GM18868 (cell line): ENCODE measurements around the gene ALPG.
"Not testable (repeated sequence)": the region's sequence is repeated elsewhere in the genome, so short reads cannot be mapped to it uniquely, and the experiment has no call there.

Experiments used
- ATAC-seq: cut with Tn5 transposase; IDR thresholded peaks from one replicate; pipeline ENCODE4 v1.9.1; 2021; ENCODE audit warnings: mild to moderate bottlenecking, moderate library complexity; ENCODE audit not compliant: unreplicated experiment

The ALPG gene

DNA sequence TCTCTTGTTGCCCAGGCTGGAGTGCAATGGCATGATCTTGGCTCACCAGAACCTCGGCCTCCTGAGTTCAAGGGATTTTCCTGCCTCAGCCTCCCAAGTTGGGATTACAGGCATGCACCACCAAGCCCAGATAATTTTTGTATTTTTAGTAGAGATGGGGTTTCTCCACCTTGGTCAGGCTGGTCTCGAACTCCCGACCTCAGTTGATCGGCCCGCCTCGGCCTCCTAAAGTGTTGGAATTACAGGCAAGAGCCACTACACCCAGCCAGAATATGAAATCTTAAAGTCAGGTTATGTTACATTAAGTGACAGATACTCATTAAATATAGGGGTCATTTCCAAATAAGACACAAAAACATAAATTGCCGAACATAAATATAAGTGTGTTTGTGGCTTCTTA lies 12.2 kb upstream of the ALPG start:
- ATAC-seq, result not testable (repeated sequence)

DNA sequence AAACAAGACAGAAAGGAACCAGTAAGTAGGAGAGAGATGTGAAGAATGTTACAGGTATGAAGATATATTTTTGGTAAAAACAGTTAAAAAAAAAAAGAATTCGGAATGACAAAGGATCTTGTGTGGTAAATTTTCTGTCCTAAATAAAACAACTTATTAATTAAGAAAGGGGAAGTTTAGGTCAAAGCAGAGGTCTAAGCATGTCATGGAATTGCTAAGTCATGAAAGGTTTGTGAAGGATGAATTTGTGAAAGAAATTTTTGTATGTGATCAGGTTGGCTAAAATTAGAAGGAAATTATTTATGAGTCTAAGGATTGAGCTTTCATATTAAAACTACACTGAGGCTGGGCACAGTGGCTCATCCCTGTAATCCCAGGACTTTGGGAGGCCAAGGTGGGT lies 11.1 kb upstream of the ALPG start:
- ATAC-seq, result no peak

DNA sequence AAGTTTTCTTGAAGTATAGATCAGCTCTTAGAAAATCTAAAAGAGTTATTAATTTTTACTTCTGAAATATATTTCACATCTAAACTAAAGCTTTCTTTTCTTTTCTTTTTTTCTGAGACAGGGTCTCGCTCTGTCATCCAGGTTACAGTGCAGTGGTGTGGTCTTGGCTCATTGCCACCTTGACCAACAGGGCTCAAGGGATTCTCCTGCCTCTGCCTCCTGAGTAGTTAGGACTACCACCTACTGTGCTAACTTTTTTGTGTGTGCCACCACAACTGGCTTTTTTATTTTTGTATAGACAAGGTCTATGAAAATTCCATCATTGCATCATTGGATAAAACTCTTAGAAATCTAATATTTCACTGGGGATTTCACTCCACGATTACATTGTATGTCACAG lies 10.0 kb upstream of the ALPG start:
- no peak for ATAC-seq

DNA sequence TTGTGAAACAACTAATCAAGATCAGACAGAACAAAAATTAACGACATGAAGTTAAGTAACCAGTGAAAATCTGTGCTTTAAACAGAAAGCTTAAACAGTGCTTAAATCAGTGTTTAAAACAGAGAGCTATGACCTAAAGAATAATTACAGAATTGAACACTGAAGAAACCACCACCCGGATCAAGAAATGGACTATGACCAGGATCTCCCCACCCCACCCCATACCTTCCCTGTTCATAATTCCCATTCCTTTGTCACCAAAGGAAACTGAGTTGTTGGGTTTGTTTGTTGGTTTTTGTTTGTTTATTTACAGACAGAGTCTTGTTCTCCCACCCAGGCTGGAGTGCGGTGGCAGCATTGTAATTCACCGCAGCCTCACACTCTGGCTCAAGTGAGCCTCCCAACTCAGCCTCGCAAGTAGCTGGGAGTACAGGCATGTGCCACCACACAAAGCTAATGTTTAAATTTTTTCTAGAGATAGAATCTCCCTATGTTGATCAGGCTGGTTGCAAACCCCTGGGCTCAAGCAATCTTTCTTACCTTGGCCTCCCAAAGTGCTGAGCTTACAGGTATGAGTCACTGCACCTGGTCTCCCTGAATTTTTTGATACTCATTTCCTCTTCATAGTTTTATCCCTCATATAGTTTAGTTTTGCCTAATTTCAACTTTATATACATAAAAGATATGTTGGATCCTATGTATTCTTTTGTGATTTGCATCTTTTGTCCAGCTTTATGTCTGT lies 8.2 kb upstream of the ALPG start:
- ATAC-seq, result no peak

DNA sequence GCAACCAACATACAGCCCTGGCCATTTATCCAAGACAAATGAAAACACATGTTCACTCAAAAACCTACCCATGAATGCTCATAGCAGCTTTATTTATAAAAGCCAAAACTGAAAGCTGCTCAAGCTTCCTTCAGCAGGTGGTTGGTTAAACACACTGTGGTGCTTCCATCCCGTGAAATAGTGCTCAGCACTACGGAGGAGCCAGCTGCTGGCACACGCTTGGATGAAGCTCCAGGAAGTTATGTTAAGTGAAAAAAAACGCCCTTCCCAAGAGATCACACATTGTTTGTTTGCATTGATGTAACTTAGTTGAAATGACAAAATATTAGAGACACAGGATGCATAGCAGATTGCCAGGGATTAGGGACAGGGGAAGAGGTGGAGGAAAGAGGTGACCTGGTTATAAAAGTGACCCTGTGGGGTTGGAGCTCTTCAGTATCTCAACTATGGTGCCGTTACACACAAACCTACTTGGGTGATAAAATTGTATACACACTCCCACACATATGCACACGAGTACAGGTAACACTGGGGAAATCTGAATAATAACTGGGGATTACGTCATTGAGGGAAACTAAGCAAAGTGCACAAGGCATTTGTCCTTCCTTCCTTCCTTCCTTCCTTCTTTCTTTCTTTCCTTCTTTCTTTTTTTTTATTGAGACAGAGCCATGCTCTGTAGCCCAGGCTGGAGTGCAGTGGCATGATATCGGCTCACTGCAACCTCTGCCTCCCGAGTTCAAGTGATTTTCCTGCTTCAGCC lies 6.2 kb upstream of the ALPG start:
- no peak for ATAC-seq

DNA sequence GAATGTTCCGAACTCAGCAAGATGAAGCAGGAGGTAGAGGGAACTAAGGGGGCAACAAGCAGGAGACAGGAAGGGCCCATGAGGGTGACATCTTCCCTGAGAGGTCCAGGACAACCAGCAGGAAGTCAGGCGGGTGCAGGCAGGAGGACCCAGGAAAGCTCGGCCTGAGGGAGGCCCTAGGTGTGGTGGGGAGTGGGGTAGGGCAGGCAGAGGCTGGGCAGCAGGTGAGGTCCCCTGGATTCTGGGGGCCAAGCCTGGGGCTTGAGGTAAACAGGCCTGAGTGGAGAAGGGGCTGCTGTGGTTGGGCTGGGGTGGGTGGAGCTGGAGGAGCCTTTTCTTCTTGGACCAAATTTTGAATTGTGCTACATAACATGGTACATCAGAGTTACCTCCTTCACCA lies 4.1 kb upstream of the ALPG start:
- no peak for ATAC-seq

DNA sequence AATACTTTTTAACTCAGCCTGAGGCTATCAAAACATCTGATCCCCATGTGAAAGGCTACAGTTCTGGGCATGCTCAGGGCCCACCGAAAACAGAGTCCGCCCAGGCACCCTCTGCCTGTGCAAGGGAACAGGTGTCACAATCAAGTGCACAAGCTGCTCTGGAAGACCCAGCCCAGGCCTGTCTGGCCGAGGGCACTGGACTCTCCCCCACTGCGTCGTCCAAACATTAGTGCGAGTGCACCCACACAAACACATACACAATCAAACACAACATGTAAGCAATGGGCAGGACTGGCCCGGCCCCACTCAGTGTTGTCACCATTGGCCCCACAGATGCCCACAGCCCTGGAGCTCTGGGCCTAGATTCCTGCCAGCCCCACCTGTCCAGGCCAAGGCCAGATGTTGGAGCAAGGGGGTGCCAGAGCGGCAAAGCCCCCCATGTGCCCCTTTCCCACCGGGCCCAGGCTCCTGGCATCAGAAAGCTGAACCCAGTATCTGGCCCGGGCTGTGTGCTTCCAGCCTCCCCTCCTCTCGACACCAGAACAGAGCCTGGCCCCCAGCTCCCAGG lies 617 bp upstream of the ALPG start:
- ATAC-seq, result no peak

DNA sequence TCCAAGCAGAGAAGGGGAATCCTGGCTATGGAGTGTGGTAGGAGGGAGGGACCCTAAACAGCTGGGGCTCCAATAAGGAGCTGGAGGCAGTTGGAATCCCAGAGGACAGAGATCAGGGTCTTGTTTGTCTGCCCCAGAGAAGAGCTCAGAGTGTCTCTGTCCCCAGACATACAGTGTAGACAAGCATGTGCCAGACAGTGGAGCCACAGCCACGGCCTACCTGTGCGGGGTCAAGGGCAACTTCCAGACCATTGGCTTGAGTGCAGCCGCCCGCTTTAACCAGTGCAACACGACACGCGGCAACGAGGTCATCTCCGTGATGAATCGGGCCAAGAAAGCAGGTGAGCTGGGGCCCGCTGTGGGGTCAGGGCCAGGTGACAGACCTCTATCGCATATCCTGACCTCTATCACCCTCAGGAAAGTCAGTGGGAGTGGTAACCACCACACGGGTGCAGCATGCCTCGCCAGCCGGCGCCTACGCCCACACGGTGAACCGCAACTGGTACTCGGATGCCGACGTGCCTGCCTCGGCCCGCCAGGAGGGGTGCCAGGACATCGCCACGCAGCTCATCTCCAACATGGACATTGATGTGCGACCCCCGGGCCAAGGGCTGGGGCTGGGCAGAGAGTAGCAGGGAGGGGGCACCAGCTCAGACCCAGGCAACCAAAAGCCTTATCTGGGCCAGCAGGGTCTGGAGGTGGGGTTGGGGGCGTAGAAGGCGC lies 945 bp downstream of the ALPG start:
- ATAC-seq, result not testable (repeated sequence)

DNA sequence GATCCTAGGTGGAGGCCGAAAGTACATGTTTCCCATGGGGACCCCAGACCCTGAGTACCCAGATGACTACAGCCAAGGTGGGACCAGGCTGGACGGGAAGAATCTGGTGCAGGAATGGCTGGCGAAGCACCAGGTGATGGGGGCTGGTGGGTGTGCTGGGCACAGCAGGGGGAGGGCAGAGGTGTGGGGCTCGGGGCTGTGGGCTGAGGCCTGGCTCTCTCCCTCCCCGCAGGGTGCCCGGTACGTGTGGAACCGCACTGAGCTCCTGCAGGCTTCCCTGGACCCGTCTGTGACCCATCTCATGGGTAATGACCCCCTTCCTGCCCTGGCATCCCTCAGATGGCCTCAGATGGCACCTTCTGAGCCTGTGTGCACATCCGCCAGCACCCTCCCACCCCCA lies 1.6 kb downstream of the ALPG start:
- not testable (repeated sequence) for ATAC-seq

DNA sequence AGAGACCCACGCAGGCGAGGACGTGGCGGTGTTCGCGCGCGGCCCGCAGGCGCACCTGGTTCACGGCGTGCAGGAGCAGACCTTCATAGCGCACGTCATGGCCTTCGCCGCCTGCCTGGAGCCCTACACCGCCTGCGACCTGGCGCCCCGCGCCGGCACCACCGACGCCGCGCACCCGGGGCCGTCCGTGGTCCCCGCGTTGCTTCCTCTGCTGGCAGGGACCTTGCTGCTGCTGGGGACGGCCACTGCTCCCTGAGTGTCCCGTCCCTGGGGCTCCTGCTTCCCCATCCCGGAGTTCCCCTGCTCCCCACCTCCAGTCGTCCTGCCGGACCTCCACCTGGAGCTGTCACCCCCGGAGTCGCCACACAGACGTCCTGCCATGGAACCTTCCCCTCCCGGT lies 3.0 kb downstream of the ALPG start:
- not testable (repeated sequence) for ATAC-seq

DNA sequence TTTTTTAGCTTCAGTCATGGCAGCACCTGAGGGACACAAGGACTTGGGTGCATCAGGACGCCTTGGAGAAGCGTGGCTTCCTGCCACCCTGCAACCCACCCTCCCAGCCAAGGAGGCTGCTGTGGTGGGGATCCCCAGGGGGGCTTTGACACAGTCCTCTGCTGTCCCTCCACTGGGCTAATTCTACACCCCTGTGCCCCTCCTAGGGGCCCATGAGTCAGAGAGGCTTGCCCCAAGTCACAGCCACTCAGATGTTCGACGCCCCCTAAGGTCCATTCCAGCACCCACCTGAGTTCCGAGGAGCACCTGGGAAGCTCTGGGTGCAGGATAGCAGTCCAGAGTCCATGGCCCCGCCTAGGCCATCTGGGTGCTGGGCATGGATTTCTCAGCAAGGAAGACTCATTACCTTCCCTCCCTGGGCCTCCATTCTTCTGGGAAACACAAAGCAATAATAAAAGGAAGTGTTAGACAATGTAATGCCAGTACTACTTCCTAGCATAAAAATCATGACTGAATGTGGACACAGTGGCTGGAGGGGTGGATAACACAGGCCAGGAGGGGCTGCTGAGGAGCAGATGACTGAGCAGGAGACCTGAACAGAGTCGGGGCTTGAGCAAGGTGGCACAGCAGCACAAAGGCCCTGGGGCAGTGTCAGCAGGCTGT lies 3.7 kb downstream of the ALPG start:
- ATAC-seq, result no peak

DNA sequence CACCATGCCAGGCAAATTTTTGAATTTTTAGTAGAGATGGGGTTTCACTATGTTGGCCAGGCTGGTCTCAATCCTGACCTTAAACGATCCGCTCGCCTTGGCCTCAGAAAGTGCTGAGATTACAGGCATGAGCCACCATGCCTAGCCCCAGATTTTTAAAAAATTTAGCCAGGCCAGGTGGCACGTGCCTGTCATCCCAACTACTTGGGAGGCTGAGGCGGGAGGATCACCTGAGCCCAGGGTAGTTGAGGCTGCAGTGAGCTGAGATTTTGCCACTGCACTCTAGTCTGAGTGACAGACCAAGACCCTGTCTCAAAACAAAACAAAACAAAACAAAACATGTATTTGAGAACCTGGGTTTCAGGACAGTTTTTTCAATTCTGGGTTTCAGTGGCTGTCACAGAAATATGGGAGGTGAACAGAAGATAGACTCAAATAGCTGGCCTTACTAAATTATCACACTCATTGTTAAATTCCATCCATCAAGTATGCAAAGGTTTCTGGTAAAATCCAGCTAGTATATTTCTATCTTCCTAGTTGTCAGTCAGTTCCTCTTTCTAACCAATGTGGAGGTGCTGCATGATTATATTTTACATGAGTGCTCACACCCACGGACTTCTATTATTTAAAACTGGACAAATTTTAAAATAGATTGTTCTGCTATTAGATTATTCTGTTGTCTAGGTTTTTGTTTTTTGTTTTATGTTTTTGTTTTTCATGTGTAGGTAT lies 5.4 kb downstream of the ALPG start:
- ATAC-seq, result no peak

DNA sequence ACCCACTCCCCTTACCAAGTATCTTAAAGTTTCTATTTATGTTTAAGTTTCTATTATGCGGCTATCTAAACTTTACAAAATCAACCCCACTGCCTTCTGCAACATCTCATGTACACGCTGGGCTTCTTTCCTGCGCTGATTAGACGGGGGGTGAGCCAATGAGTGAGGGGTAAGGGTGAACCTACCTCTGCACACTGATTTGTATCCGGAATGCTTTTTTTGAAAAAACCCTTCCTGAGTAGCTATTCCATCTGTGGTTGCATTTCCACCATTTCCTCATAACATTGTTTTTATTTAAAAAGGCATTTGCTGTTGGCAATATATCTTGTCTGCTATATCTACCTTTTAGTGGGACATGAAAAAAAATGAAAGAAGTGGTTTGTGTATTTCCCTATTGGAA lies 6.3 kb downstream of the ALPG start:
- ATAC-seq, result no peak

DNA sequence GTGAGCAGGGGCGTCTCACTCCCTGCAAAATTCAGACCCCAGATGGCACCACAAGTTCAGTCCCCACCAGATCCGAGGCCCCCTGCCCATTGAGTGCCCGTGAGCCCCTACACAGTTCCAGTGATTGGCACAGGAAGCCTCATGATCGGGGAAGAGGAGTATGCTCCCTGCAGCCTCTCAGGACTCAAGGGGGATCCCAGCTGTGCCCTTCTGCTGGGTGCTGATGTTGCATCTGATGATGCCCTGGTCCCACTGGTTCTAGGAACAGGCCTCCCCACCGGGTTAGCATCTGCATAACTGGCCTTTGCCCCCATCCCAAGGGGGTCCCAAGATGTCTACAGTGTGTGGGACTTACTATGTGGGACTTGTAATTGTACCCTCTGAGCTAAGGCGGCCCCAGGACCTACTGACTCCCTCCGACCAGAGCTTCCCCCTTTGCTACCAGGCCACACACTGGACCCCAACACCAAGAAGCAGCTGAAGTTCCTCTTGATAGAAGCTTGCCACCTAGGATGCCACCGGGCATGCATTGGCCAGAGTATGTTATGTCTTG lies 8.6 kb downstream of the ALPG start:
- no peak for ATAC-seq

DNA sequence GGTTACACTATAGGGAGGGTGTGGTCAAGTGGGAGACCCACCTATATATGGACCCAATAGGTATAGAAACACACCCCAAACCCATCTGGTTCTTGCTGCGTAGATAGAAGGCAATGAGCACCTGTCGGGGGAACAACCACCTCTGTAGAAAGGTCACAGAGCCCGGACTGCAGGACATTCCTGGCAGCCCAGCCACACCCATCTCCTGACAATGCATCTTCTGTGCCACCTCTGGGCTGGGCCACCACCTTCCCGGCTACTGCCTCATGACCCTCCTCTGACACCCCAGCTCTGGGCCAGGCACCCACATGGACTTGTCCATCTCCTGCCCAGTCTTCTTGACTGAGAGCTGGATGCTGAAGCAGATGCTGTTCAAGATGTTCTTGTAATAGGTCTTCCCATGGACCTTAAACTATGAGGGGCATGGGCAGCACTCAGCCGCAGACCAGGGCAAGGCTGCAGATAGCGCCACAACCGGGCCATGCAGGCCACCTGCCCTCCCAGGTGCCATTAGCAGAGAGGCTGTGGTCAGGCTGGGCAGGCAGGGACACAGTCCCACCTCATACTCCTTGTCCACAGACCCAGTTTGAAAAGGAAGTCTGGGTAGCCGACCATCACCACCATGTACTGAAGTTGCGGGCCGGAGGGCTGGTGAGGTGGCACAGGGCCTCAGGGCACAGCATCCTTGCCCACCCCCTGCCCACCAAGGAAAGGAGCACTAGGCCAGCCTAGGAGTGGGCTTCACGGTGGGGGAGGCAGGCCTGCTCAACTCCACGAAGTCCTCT lies 9.3 kb downstream of the ALPG start:
- ATAC-seq, result no peak

DNA sequence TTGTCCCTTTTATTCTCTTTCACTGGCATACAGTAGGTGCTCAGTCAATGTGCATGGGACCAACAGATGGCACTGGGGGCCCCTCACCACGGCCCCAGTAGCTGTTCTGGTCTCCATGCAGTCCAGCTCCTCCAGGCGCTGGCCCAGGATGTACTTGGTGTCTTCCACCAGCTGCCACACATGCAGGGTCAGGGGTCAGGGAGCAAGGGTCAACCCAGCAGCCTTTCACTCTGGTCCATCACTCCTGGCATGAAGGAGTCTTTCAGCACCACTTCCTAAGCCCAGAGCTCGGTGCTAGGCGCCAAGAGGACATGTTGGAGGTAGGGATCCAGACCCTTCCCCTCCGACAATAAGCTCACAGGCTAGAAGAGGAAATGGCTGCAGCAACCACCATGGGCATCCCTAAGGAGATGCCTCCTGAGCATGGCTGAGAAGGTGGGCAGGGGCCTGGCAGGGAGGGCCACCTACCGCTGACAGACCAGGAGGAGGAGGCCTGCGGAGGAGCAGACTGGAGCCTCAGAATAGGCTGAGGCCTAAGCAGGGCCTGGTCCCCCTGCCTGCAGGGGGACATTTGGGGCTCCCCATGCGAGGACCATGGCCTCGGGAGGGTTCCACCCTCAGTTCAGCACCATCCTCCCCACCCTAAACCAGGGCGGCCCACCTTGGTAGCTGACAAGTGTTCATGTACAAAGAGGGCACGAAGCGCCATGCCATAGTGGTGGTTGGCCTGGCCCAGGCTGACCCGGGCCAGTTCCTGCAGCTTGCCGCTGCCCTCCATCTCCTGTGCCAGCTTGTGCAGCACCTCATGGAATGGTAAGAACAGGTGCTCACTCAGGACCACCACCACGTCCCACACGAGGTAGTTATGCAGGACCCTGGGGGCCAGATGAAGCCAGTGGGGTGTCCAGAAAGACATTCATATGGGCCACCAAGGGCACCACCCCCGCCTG lies 10.2 kb downstream of the ALPG start:
- ATAC-seq, result no peak

DNA sequence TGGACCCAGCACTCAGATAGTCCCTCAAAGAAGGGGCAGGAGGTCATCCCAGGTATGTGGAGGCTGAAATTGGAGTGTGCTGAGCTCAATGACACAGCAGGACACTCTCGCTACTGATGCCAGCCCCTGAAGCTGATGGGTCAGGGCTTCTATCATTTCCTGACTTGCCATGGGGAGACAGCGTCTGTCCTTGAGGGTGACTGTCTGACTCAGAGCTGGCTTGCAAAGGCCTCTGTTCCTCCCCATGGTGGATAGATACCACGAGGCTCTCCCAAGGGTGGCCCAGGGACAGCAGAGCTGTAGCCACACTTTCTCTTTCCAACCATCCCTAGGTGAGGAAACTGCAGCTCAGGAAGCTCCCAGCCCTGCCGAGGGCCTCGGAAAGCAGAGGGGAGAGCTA lies 10.8 kb downstream of the ALPG start:
- ATAC-seq, result no peak

DNA sequence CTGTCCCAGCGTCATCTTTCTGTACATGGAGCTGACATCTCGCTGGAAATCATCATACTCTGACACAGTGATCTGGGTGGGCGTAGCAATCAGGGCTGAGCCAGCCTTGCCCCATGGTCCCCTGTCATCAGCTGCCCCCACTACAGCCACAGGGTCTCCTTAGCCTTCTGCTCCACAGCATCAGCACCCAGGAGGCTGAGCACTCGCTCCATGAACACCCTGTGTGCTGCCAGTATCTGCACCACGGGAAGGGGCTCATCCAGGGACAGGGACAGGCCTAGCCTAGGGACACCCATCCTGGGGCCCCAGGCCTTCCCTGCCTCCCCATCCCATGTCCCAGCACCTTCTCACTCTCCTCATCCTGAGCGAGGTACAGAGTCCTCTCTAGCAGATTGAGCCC lies 11.4 kb downstream of the ALPG start:
- no peak for ATAC-seq
